Endodermal cell (in vitro differentiated cells): ENCODE measurements around the gene ELP4. TPM values are rescaled to one million over a fixed set of nuclear protein-coding genes. Genes with fewer than 3 reads are reported as not detected.

Experiments
- DNase-seq: peaks from one replicate; pipeline ENCODE4 v3.0.0-alpha.2; 2017
- H3K27ac ChIP-seq: 2 replicates; pipeline ENCODE4 v1.5.1; 2013; ENCODE audit warnings: mild to moderate bottlenecking, low read depth, low read length, moderate library complexity
- H3K27me3 ChIP-seq: 2 replicates; pipeline ENCODE4 v1.6.1; 2013; ENCODE audit warnings: mild to moderate bottlenecking, low read length, moderate library complexity; ENCODE audit not compliant: insufficient read depth, control insufficient read depth, poor library complexity, severe bottlenecking
- H3K36me3 ChIP-seq: 2 replicates; pipeline ENCODE4 v1.7.0; 2013; ENCODE audit warnings: mild to moderate bottlenecking, low read length, moderate library complexity; ENCODE audit not compliant: control insufficient read depth, insufficient read depth
- H3K4me1 ChIP-seq: one replicate; pipeline ENCODE4 v1.7.0; 2013; ENCODE audit warnings: low read length; ENCODE audit not compliant: control insufficient read depth, insufficient read depth
- H3K4me3 ChIP-seq: 2 replicates; pipeline ENCODE4 v1.5.1; 2013; ENCODE audit warnings: mild to moderate bottlenecking, low read length, moderate library complexity
- H3K9ac ChIP-seq: 2 replicates; pipeline ENCODE4 v1.6.1; 2013; ENCODE audit warnings: mild to moderate bottlenecking, low read length, moderate library complexity; ENCODE audit not compliant: poor library complexity, severe bottlenecking; ENCODE audit errors: extremely low read depth
- H3K9me3 ChIP-seq: 2 replicates; pipeline ENCODE4 v1.6.1; 2013; ENCODE audit warnings: mild to moderate bottlenecking, low read length, moderate library complexity; ENCODE audit not compliant: control insufficient read depth
- H3K27ac Mint-ChIP-seq: 2 replicates; pipeline ENCODE4 v1.8.0; 2020; ENCODE audit warnings: mixed read lengths
- H3K27me3 Mint-ChIP-seq: 2 replicates; pipeline ENCODE4 v1.8.0; 2021; ENCODE audit warnings: mild to moderate bottlenecking, mixed read lengths; ENCODE audit not compliant: insufficient read depth
- H3K36me3 Mint-ChIP-seq: 2 replicates; pipeline ENCODE4 v1.8.0; 2020; ENCODE audit warnings: low read depth, mixed read lengths
- H3K4me1 Mint-ChIP-seq: 2 replicates; pipeline ENCODE4 v1.8.0; 2020; ENCODE audit warnings: mixed read lengths
- H3K4me3 Mint-ChIP-seq: 2 replicates; pipeline ENCODE4 v1.8.0; 2020; ENCODE audit warnings: mild to moderate bottlenecking, moderate library complexity, mixed read lengths
- H3K9me3 Mint-ChIP-seq: 2 replicates; pipeline ENCODE4 v1.8.0; 2020; ENCODE audit warnings: mild to moderate bottlenecking, mixed read lengths
- WGBS, 2 experiments: methylation state at CpG; one replicate each; pipeline versions ENCODE4 v1.1.5 to v1.1.7; 2013; ENCODE audit warnings: missing lambda C conversion rate in 2 of 2, mixed read lengths in 1 of 2; ENCODE audit not compliant: insufficient coverage in 1 of 2, insufficient read length in 1 of 2; 5-methylcytosine and 5-hydroxymethylcytosine counted together
- total RNA-seq, 2 donors: library from RNA; stranded (reverse); fragmentation: NEBNext Ultra II Directional in 1 of 2; extraction: Animal tissue kit (Norgen Biotek cat#: 25700) in 1 of 2; gene quantifications; 2 replicates in 1 of 2; 3 replicates in 1 of 2; pipeline ENCODE4 v1.2.1, GENCODE V29; 2021
- TF ChIP-seq, protein P1 (sequence below): fragments of 200-600 bp; sonication (generic); conservative IDR thresholded peaks from 2 replicates; pipeline ENCODE4 v1.5.0; 2021; ENCODE audit warnings: antibody characterized with exemption, mild to moderate bottlenecking

ELP4 gene
- total RNA-seq, 2 donors from 2014 or later: 19.1 to 25.2 TPM

DNA sequence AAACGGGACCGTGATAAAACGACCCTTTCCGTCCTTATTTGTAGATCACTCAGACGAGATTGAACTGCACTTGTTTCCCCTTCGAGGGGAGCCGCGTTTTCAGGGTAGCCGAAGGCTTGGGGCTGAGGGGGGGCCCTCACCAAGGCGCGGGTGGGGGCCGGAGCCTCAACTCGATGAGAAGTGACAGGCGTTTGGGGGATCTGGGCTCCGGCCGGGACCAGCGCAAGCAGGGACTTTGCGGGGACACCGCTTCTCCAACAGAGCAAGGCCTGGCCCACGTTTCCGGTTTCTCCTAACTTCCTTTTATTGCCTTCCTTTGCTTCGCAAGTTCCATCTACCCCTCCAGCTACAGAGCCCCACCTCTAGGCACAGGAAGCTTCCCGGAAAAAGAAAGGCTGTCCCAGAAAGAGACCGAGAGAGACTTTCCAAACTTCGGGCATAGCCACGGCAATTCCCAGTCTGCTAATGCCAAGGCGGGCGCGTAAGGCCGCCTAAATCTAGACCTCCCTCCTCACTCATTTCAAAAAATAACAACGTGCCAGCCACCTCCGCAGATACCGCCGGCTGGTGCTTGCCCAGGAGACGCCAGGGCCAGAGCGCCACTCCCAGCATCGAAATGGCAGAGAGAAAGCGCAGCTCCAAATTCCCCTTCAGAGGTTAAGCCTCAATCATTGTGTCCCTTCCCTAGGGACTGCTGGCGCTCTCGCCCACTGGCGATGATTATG lies 294.9 kb downstream of the ELP4 start:
- Mint-ChIP-seq H3K4me3 (peak overlapping the region; percentile 60), H3K27me3 (peaks cover 100% of the 10 kb centered on the region), H3K4me1 (peaks cover 63% of the 10 kb centered on the region), H3K9me3 (no peaks in the 10 kb centered on the region), H3K36me3 (peaks cover 2% of the 10 kb centered on the region), H3K27ac (peak overlapping the region; percentile 36)
- 6 to 8% methylated on average over 28 to 41 of the region's 41 CpGs for WGBS, 2 experiments
- Histone ChIP-seq H3K4me1 (peaks cover 18% of the 10 kb centered on the region), H3K9me3 (no peaks in the 10 kb centered on the region), H3K9ac (no peak overlapping the region), H3K36me3 (peaks cover 36% of the 10 kb centered on the region), H3K27me3 (peaks cover 100% of the 10 kb centered on the region), H3K27ac (no peak overlapping the region), H3K4me3 (peak overlapping the region; percentile 63)
- DNase-seq: peak; percentile 76
- TF ChIP-seq, protein P1, sequence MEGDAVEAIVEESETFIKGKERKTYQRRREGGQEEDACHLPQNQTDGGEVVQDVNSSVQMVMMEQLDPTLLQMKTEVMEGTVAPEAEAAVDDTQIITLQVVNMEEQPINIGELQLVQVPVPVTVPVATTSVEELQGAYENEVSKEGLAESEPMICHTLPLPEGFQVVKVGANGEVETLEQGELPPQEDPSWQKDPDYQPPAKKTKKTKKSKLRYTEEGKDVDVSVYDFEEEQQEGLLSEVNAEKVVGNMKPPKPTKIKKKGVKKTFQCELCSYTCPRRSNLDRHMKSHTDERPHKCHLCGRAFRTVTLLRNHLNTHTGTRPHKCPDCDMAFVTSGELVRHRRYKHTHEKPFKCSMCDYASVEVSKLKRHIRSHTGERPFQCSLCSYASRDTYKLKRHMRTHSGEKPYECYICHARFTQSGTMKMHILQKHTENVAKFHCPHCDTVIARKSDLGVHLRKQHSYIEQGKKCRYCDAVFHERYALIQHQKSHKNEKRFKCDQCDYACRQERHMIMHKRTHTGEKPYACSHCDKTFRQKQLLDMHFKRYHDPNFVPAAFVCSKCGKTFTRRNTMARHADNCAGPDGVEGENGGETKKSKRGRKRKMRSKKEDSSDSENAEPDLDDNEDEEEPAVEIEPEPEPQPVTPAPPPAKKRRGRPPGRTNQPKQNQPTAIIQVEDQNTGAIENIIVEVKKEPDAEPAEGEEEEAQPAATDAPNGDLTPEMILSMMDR: no peak

DNA sequence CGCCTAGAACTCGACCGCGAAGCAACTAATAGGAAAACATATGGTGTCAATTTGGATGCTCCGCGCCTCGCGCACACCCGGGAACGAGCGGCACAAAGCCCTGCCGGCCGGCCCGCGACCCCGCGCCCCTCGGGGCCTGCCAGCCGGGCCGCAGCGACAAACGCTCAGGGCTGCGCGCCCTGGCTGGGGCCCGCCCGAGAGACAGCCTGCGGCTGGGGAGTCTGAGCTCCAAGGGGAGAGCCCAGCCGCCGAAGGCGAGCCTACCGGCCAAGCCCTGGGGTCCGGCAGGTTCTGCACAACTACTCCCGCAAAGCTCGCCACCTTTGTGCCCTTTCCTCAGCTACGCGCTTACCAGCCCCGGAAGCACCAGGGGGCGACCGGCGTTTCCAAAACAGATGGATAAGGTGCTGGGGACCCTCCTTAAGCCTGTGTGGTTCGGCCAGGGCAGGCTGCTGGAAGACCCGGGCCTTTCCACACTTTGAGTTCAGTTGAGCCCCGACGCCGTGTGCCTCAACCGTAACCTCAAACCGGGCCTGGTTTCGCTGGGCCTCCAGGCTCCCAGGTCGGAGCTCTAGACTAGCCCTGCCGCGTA lies 295.6 kb downstream of the ELP4 start:
- TF ChIP-seq, protein P1: no peak
- no peaks in the 10 kb centered on the region for H3K9me3 Mint-ChIP-seq
- Histone ChIP-seq H3K9ac (no peak overlapping the region), H3K9me3 (no peaks in the 10 kb centered on the region), H3K27me3 (peaks cover 99% of the 10 kb centered on the region), H3K36me3 (peaks cover 34% of the 10 kb centered on the region), H3K4me3 (peak overlapping the region; percentile 63), H3K4me1 (peaks cover 18% of the 10 kb centered on the region), H3K27ac (no peak overlapping the region)
- H3K27me3 Mint-ChIP-seq: peaks cover 100% of the 10 kb centered on the region
- 9 to 12% methylated on average over 37 to 51 of the region's 51 CpGs for WGBS, 2 experiments
- H3K4me1 Mint-ChIP-seq: peaks cover 62% of the 10 kb centered on the region
- DNase-seq: peak; percentile 83
- peaks cover 2% of the 10 kb centered on the region for H3K36me3 Mint-ChIP-seq
- H3K4me3 Mint-ChIP-seq: peak overlapping the region; percentile 60
- no peak overlapping the region for H3K27ac Mint-ChIP-seq

DNA sequence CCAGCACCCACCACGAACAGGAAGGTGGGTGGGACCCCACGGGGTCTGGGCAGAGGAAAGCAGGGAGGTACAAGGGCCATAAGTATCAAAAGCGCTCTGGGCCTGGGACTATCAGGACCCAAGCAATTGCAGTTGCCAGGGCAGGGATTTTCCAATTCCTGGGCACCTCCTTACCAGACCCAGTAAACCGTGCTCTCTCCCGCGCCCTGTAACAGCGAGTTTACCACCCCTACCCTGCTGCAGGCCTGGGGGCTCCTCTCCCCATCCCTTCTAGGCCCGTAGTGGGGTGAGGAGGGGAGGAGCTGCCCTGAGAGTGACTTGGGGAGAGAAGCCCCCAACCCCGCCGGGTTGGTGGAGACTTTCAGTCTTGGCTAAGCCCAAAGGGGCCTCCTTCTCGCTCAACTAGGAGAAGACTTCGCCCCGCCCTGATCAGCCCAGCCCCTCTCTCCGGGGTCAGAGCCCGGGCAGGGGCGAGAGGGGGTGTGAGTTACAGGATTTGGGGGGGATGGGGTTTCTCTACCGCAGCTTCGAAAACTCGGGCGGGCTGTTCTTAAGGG lies 296.1 kb downstream of the ELP4 start:
- H3K4me3 ChIP-seq: peak overlapping the region; percentile 85
- H3K27me3 ChIP-seq: peaks cover 97% of the 10 kb centered on the region
- no peaks in the 10 kb centered on the region for H3K9me3 ChIP-seq
- Mint-ChIP-seq H3K27ac (no peak overlapping the region), H3K27me3 (peaks cover 99% of the 10 kb centered on the region), H3K4me1 (peaks cover 58% of the 10 kb centered on the region), H3K4me3 (peak overlapping the region; percentile 60), H3K36me3 (peaks cover 2% of the 10 kb centered on the region), H3K9me3 (no peaks in the 10 kb centered on the region)
- 20 to 25% methylated on average over 1 to 18 of the region's 20 CpGs for WGBS, 2 experiments
- peaks cover 18% of the 10 kb centered on the region for H3K4me1 ChIP-seq
- peak; percentile 83 for DNase-seq
- peaks cover 28% of the 10 kb centered on the region for H3K36me3 ChIP-seq
- no peak overlapping the region for H3K27ac ChIP-seq
- TF ChIP-seq, protein P1: no peak
- H3K9ac ChIP-seq: no peak overlapping the region
